Liver (tissue), 3 donors: Measurements from ENCODE around the gene HPS6.
A peak's percentile ranks its signal among the peaks of the same experiment; 100 is the strongest.

Experiments
- CTCF ChIP-seq: fragments of 150-350 bp; IDR thresholded peaks from 2 replicates; pipeline ENCODE4 v1.5.1; 2017; ENCODE audit warnings: improper control_type of control experiment, low read depth, low read length; ENCODE audit not compliant: missing input control
- MAX ChIP-seq: IDR thresholded peaks from 2 replicates; pipeline ENCODE4 v1.6.1; 2016; ENCODE audit warnings: antibody characterized with exemption
- REST ChIP-seq: IDR thresholded peaks from 2 replicates; pipeline ENCODE4 v1.6.1; 2016; ENCODE audit warnings: antibody characterized with exemption, mild to moderate bottlenecking
- RXRA ChIP-seq, 2 donors: IDR thresholded peaks; 2 replicates each; pipeline ENCODE4 v1.6.1; 2017 to 2018; ENCODE audit warnings: antibody characterized with exemption in 2 of 2, mild to moderate bottlenecking in 1 of 2
- donor health status: healthy.
- donor health status: healthy.

GRCh38 chr10:102114861-102115618, 49.9 kb downstream of the HPS6 start:
- no peak for TF ChIP-seq CTCF
- TF ChIP-seq MAX, result no peak
- peak; percentile 29 for TF ChIP-seq REST
- TF ChIP-seq RXRA (IDR thresholded peaks at IDR 0.05), result no peak
